Measurements from ENCODE around the gene PGRMC2.

PGRMC2 gene

GRCh38 chr4:128287141-128287870 lies at the start of gene PGRMC2:
Gene PGRMC2, minus strand, starts transcription at chr4:128287813. Its CDS starts 23 bp downstream, at chr4:128287790.
- no peak for DNase-seq (ENCODE audit: low read depth)
- peak within 1 kb of the TSS; percentile 89 for H3K4me3 ChIP-seq (ENCODE audit: low read depth, low read length)
- TF ChIP-seq CTCF (IDR thresholded peaks at IDR 0.05; ENCODE audit: low read depth, low read length, missing control alignments): no peak

- DNase-seq (ENCODE audit: low read depth): no peak
- no peak for TF ChIP-seq CTCF (IDR thresholded peaks at IDR 0.05; ENCODE audit: low read depth, low read length, missing control alignments)
- H3K4me3 ChIP-seq (ENCODE audit: low read depth, low read length): no peak overlapping the region
Observed at GRCh38 chr4:128335541-128335940, 47.9 kb upstream of the PGRMC2 start.

- DNase-seq (ENCODE audit: low read depth): no peak
- TF ChIP-seq CTCF (IDR thresholded peaks at IDR 0.05; ENCODE audit: low read depth, low read length, missing control alignments): no peak
Observed at GRCh38 chr4:128334256-128334655, 46.6 kb upstream of the PGRMC2 start.

GRCh38 chr4:128333309-128334018 lies 45.9 kb upstream of the PGRMC2 start:
- TF ChIP-seq CTCF (IDR thresholded peaks at IDR 0.05; ENCODE audit: low read depth, low read length, missing control alignments): no peak
- H3K4me3 ChIP-seq (ENCODE audit: low read depth, low read length): no peak overlapping the region
- no peak for DNase-seq (ENCODE audit: low read depth)

More at GRCh38 chr4:128334256-128334655, 46.6 kb upstream of the PGRMC2 start:
- no peak overlapping the region for H3K4me3 ChIP-seq (ENCODE audit: low read depth, low read length)

- DNase-seq (ENCODE audit: low read depth): no peak
- no peak overlapping the region for H3K4me3 ChIP-seq (ENCODE audit: low read depth, low read length)
- TF ChIP-seq CTCF (IDR thresholded peaks at IDR 0.05; ENCODE audit: low read depth, low read length, missing control alignments): no peak
Observed at GRCh38 chr4:128332081-128332480, 44.5 kb upstream of the PGRMC2 start.

- no peak for DNase-seq (ENCODE audit: low read depth)
- TF ChIP-seq CTCF (IDR thresholded peaks at IDR 0.05; ENCODE audit: low read depth, low read length, missing control alignments): no peak
- no peak overlapping the region for H3K4me3 ChIP-seq (ENCODE audit: low read depth, low read length)
Observed at GRCh38 chr4:128329638-128330037, 42.0 kb upstream of the PGRMC2 start.

All from GM12864 (cell line).